ENCODE data around the gene TRIM4. TPM values are rescaled to one million over a fixed set of nuclear protein-coding genes. Genes with fewer than 3 reads are reported as not detected.
"Not testable (repeated sequence)": the region's sequence is repeated elsewhere in the genome, so short reads cannot be mapped to it uniquely, and the experiment has no call there.

TRIM4 gene
- total RNA-seq, 1 donor from 2014 or later: 35.8 TPM

DNA sequence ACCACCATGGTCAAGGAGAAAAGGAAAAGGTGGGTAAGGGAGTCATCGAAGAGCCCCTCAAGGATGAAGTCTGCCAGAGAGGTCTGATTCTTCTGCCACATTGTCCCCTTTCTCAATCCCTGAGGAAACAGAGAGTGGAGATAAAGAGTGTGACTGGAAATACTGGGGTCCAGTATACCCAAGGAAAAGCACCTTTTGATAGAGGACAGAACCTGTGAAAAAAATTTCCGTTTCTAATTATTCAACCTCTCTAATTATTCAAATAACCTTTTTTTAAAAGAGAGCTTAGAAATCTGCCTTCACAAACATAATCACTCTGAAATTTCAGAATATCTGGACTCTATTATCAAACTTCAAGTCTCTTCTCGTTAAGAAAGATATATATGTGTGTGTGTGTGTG, 42.4 kb downstream of the TRIM4 start, which contains the start of gene OR2AE1:
Gene OR2AE1 (minus strand): TSS at position 101 of the 400 bp plus-strand sequence. CDS start 0 bp downstream, at position 101.
- Mint-ChIP-seq H3K4me3 (no peak within 1 kb of the TSS), H3K27ac (no peak within 1 kb of the TSS)

GRCh38 chr7:99876491-99876890, 42.8 kb downstream of the TRIM4 start:
- TF ChIP-seq, protein P1, sequence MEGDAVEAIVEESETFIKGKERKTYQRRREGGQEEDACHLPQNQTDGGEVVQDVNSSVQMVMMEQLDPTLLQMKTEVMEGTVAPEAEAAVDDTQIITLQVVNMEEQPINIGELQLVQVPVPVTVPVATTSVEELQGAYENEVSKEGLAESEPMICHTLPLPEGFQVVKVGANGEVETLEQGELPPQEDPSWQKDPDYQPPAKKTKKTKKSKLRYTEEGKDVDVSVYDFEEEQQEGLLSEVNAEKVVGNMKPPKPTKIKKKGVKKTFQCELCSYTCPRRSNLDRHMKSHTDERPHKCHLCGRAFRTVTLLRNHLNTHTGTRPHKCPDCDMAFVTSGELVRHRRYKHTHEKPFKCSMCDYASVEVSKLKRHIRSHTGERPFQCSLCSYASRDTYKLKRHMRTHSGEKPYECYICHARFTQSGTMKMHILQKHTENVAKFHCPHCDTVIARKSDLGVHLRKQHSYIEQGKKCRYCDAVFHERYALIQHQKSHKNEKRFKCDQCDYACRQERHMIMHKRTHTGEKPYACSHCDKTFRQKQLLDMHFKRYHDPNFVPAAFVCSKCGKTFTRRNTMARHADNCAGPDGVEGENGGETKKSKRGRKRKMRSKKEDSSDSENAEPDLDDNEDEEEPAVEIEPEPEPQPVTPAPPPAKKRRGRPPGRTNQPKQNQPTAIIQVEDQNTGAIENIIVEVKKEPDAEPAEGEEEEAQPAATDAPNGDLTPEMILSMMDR (IDR thresholded peaks at IDR 0.05): no peak
- Mint-ChIP-seq H3K9me3 (no peaks in the 10 kb centered on the region), H3K36me3 (ENCODE audit: low read depth) (peaks cover 1% of the 10 kb centered on the region), H3K27ac (no peak overlapping the region), H3K4me3 (no peak overlapping the region), H3K4me1 (no peaks in the 10 kb centered on the region), H3K27me3 (no peaks in the 10 kb centered on the region)
- POLR2A ChIA-PET: no interaction called here
- CTCF ChIA-PET: no interaction called here
- intact Hi-C loops (cut with micrococcal nuclease): no loop called here
- no peak for ATAC-seq (ENCODE audit: low read depth)
- DNase-seq: no peak

More for the DNA sequence above, 42.4 kb downstream of the TRIM4 start, which contains the start of gene OR2AE1:
- TF ChIP-seq, protein P1 (IDR thresholded peaks at IDR 0.05): no peak
- intact Hi-C loops (cut with micrococcal nuclease): no loop called here
- Mint-ChIP-seq H3K4me1 (no peaks in the 10 kb centered on the region), H3K36me3 (ENCODE audit: low read depth) (peaks cover 1% of the 10 kb centered on the region), H3K9me3 (no peaks in the 10 kb centered on the region), H3K27me3 (no peaks in the 10 kb centered on the region)
- CTCF ChIA-PET: no interaction called here
- POLR2A ChIA-PET: no interaction called here
- DNase-seq (no peak), ATAC-seq (ENCODE audit: low read depth) (no peak)

GRCh38 chr7:99868246-99868645, 51.1 kb downstream of the TRIM4 start:
- intact Hi-C loops (cut with micrococcal nuclease): no loop called here
- H3K27ac Mint-ChIP-seq: no peak overlapping the region
- H3K4me3 Mint-ChIP-seq: no peak overlapping the region
- CTCF ChIA-PET: interaction anchor here (0.6 kb wide), 1 partner anchor 83 kb away, joined by 4 read pairs; no protein-coding TSS in a partner anchor
- peaks cover 18% of the 10 kb centered on the region for H3K27me3 Mint-ChIP-seq
- ATAC-seq (ENCODE audit: low read depth) (no peak), DNase-seq (no peak)
- no peaks in the 10 kb centered on the region for H3K36me3 Mint-ChIP-seq (ENCODE audit: low read depth)
- TF ChIP-seq, protein P1 (IDR thresholded peaks at IDR 0.05): no peak
- POLR2A ChIA-PET: no interaction called here
- H3K4me1 Mint-ChIP-seq: no peaks in the 10 kb centered on the region
- peaks cover 9% of the 10 kb centered on the region for H3K9me3 Mint-ChIP-seq

DNA sequence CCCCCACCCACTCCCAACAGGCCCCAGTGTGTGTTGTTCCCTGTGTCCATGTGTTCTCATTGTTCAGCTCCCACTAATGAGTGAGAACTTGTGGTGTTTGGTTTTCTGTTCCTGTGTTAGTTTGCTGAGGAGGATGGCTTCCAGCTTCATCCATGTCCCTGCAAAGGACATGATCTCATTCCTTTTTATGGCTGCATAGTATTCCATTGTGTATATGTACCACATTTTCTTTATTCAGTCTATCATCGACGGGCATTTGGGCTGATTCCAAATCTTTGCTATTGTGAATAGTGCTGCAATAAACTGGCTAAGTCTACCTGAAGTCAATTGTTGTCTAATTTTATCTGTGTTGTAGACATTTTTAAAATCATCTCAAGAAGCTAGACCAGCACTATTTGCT, 51.9 kb downstream of the TRIM4 start:
- H3K27me3 Mint-ChIP-seq: peaks cover 23% of the 10 kb centered on the region
- CTCF ChIA-PET; DNase-seq; H3K36me3 Mint-ChIP-seq (ENCODE audit: low read depth); H3K27ac Mint-ChIP-seq; H3K4me1 Mint-ChIP-seq; POLR2A ChIA-PET; intact Hi-C loops (cut with micrococcal nuclease); H3K9me3 Mint-ChIP-seq; ATAC-seq (ENCODE audit: low read depth); H3K4me3 Mint-ChIP-seq: not testable (repeated sequence)

DNA sequence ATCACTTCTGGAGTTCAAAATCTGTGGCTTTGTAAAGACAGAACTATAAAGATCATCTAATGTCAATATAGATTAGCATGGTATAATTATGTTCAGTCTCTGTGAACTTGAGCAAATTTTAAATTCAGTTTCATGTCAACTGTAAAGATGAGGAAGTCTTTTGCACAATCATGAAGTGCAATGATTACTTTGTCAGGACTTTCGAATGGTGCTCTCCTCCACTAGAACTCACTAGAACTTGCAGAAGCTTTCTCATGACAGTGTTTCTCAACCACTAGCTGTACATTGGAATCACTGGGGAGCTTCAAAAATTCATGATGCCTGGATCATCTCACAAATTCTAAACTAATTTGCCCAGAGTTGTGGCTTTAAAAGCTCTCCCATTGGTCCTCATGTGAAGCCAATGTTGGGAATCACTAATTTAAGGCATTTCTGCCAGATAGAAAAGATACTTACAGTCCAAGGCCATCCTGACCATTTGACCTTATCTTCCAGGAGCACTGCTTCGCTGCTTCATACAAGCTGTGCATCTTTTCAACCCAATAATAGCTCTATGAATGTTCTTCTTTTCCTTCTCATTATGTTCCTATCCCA, 55.4 kb downstream of the TRIM4 start:
- DNase-seq (no peak), ATAC-seq (ENCODE audit: low read depth) (no peak)
- ChIA-PET CTCF (no interaction called here), POLR2A (no interaction called here)
- no peak overlapping the region for H3K4me3 Mint-ChIP-seq
- intact Hi-C loops (cut with micrococcal nuclease): no loop called here
- H3K27ac Mint-ChIP-seq: no peak overlapping the region
- H3K27me3 Mint-ChIP-seq: peaks cover 30% of the 10 kb centered on the region
- TF ChIP-seq, protein P1 (IDR thresholded peaks at IDR 0.05): no peak
- H3K4me1 Mint-ChIP-seq: no peaks in the 10 kb centered on the region
- no peaks in the 10 kb centered on the region for H3K36me3 Mint-ChIP-seq (ENCODE audit: low read depth)
- H3K9me3 Mint-ChIP-seq: peaks cover 9% of the 10 kb centered on the region

Measured in activated B cell treated with CpG ODN at 0.5 μM for 24 hours (primary cell).